H4 (cell line): ENCODE data around the gene MTCH1. TPM values are rescaled to one million over a fixed set of nuclear protein-coding genes. Genes with fewer than 3 reads are reported as not detected.
"Not testable (repeated sequence)": the region's sequence is repeated elsewhere in the genome, so short reads cannot be mapped to it uniquely, and the experiment has no call there.

Experiments used
- DNase-seq: peaks from one replicate; pipeline ENCODE4 v3.0.0-alpha.2; 2015; ENCODE audit warnings: low spot score
- total RNA-seq: library from RNA; depleted of rRNA; stranded (reverse); fragments of >200 nt; shearing (Covaris generic); gene quantifications from 2 replicates; pipeline ENCODE4 v1.2.3, GENCODE V29; 2014

Gene MTCH1
- total RNA-seq, 1 experiment from 2014 or later, result 165 TPM

DNA sequence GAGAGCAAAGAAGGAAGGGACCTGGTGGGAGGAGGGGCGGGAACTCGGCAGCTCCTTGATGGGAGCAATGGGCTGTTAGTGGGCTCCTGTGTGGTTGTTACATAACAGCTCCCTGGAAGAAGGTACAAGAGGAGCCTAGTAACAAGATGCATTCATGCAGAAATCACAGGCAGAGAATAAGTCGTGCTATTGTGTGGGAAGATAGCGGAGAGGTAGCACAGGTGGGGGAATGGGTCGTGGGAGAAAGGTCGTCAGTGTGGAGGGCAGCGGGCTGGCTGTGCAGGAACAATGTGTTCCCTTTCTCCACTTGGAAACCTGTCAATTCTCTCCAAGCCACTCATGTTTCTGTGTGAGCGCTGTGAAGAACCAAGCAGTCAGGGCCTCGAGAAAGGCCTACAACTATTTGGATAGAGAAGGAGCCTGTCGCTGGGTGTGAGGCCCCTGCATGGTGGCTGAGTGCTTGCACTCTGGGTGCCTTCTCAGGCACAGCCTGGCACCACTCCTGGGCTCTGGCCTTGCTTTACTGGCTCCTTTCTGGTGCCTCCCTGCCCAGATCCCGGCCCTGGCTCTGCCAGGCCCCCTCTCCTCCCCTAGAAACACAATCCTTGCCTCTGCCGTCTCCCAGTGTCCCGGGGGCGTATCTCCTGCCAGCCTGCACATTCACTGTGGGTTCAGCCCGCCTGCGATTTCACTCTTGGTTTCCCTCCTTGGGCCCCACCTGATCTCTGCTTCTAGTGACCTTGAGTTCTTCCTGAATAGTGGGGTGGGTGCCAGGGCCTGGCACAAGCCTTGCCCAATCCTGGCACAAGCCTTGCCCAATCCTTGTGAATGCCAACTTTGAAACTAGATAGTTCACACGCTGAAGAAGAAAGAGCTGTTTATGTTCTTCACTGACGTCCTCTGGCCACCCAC lies 12.1 kb upstream of the MTCH1 start:
- no peak for DNase-seq

DNA sequence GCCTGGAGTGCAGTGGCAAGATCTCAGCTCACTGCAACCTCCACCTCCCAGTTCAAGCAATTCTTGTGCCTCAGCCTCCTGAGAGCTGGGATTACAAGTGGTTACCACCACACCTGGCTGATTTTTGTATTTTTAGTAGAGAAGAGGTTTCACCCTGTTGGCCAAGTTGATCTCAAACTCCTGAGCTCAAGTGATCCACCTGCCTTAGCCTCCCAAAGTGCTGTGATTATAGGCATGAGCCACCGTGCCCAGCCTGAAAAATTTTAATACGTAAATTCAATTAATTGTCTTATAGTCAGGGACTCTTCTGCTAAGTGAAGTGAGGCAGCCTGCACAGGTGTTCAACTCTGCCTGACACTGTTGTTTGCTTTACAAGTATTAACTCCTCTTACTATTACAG lies 4.4 kb upstream of the MTCH1 start:
- not testable (repeated sequence) for DNase-seq

GRCh38 chr6:36989264-36989663 lies 3.3 kb upstream of the MTCH1 start:
- DNase-seq, result no peak

DNA sequence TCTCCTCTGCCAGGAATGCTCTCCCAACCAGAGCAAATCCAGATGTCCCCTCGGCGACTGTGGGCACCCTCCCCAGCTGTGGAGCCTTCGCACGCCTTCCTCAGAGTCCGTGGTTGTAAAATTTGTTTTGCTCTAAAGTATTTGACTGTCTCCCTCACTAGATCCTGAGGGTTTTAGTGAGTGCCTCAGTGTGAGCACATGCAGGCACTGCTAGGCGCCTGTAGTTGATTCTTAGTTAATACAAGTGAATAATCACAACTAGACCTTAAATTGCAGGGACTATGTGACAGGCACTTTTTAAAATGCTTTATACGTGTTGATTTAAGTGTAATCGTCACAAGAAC lies 680 bp upstream of the MTCH1 start:
- DNase-seq, result no peak

DNA sequence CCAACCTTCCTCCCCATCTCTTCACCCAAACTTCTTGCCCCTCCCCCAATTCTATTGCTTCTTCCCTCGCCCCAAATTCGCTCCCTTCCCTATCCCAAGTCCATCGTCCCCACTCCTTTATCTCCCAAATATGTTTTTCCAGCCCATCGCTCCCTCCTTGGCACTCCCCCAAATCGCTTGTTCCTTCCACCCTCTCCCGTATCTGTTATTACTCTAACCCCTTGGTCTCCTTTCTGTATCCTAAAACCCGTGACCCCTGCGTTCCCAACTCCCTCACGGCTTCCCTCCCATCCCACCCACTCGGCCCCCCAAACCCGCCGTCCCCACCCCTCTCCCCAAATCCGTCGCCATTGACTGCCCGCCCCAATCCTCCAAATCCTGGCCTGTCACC lies 584 bp downstream of the MTCH1 start:
- DNase-seq, result no peak

GRCh38 chr6:36984581-36985416 lies 1.2 kb downstream of the MTCH1 start:
- DNase-seq, result peak; percentile 25

DNA sequence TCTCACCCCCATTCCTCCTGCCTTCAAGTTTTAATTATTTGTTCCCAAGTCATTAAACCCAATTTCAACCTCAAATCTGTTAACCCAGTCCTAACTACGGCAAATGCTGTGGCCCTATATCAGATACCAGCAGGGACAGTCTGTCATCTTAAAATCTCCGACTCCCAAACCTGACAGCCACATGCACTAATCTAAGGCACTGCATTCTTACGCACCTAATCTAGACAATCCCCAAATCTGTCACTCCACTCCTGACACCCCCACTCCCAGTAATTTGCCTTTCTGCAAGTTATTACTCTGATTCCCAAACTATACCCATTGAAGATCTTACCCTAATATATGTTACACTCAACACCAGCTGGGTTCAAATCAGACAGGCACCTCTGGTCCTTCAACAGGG lies 2.5 kb downstream of the MTCH1 start:
- DNase-seq, result no peak

- DNase-seq, result no peak
Observed at GRCh38 chr6:36980876-36981619, 4.9 kb downstream of the MTCH1 start.

DNA sequence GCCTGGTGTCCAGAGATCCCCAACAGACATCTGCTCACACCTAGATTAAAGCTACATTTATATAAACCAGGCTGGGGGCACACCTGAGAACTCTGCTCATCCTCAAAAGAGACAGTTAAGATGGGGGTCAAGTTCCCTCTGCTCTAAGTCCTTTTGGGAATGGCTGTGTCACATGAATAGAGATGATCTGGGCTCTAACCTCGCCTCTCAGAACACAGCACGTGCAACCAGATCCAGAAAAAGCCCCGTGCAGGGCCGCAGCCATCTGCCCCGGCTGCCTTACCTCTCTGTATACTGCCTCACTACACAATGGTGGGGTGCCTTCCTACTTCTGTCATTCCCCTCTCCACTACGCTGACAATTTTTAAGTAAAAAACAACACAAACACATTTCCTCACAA lies 5.9 kb downstream of the MTCH1 start:
- DNase-seq, result no peak

DNA sequence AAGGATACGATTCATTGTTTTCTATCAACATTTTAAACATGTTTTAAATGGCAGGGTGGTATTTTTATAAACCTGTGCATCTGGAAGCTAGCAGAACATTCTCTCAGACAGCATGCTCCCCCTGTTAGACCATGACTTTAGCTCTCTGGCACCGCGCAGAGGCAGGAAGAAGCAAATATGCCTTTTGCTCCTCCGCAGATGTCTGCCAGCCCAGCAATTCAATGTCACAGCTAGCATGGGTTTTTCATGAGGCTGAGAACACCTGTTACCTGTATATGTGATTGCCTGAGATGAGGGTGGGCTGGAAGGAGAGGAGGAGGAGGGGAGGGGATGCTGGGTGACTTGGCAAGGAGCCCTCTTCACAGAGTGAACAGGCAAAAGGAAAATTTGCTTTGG lies 6.7 kb downstream of the MTCH1 start:
- DNase-seq, result no peak

DNA sequence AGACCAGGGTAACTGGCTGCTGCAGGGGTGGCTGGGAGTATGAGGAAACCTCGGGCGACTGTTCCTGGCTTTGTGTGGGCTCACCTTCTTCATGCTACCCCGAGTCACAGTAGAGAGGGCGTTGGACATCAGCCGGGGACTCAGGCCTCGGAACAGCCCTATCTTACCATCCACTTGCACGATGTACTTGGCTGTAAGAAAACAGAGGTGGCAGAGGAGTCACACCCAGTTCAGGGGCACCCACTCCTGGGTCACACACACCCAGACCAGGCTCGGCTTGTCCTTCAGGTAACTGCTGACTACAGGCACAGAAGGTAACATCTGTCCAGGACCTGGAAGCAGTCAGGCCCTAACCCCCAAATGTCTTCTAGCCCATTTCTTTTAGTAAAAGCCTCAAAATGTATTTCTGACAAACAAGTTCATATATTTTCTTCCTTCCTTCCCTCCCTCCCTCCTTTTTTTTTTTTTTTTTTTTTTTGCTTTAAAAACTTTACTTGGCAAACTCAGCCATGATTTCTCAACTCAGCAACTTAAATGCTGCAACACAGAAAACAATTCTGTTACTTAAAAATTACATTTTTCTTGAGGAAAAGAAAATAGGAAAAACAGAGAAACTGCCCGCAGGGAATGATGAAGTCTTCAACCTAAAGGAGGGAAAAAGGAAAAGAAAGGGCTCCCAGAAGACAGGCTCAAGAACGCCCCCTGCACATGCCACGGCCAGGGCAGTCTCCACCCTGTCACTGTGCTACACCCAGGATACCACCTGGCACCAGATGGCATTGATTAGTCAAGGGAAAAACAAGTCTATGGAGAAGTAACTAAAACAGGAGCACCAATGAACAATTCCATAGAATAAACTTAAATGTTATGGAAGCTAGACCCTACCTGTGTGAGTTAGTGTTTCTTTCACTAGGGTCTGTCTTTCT lies 7.3 kb downstream of the MTCH1 start:
- DNase-seq, result no peak

GRCh38 chr6:36977470-36977941 lies 8.5 kb downstream of the MTCH1 start:
- no peak for DNase-seq

- no peak for DNase-seq
Observed at GRCh38 chr6:36976931-36977330, 9.1 kb downstream of the MTCH1 start.

DNA sequence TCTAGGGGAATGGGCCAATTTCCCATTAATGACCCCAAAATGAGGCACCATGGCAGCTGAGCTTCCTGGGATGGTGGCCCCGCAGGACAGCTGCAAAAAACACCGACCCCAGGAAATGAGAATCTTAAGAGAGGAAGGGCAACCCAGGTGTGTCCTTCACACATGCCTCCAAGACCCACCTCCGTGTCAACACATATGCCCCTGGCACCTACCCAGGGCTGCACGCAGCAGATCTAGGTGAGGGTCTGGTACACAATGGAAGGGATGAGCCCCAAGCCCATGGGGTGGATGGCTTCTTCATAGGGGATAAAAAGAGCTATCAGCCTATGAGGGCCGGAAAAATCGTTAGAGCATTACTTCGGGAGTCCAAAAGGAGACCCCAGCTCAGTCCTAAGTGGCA lies 9.5 kb downstream of the MTCH1 start:
- DNase-seq, result no peak

DNA sequence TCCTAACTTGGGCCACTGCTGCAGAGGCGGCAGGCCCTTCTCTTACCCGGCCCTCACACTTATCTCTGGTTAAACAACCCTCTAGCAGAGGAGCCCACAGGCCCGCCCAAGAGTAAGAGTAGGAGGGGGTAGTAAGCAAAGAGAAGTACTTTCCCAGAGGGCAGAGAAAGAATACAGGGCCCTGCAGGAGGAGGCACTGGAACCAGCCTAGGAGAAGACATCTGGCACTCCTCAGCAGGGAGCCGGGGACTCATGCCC lies 10.1 kb downstream of the MTCH1 start:
- DNase-seq, result no peak

- no peak for DNase-seq
Observed at GRCh38 chr6:36975231-36976006, 10.6 kb downstream of the MTCH1 start.

DNA sequence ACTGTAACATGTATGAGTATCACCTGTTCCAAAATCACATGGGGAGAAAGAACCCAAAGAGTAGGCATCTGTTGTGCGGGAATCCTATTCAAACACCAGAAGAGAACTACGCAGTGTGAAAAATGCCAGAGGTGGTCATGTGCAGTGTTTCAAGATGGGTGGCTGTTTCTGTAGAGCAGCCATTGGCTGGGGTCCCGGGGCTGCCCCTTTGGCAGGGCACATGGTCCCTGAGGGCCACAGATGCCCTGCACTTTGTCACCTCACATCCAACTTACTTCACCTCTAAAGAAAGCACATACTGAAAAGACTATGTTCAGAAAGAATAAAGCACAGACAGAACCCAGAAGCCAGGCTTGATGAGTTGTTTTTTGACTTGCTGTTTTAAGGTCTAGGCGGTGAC lies 12.3 kb downstream of the MTCH1 start:
- DNase-seq, result no peak

DNA sequence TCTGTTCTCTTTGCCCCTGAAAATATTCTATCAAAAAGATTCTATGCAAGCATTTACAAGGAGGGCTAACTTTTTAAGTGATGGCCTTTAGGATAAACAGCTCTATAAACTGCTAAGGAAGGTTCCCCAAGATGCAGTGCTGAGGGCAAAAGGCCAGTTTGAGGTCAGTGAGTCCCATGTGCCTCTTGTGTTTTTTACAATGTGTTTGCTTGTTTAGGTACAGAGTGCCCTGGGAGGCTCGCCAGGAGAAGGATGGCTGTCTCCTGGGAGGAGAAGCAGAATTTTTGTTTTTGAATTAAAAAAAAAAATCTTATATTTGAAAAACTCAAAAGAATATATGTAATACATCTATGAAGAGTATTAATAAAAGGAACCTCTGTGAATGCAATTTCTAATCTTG lies 12.8 kb downstream of the MTCH1 start:
- DNase-seq, result no peak

DNA sequence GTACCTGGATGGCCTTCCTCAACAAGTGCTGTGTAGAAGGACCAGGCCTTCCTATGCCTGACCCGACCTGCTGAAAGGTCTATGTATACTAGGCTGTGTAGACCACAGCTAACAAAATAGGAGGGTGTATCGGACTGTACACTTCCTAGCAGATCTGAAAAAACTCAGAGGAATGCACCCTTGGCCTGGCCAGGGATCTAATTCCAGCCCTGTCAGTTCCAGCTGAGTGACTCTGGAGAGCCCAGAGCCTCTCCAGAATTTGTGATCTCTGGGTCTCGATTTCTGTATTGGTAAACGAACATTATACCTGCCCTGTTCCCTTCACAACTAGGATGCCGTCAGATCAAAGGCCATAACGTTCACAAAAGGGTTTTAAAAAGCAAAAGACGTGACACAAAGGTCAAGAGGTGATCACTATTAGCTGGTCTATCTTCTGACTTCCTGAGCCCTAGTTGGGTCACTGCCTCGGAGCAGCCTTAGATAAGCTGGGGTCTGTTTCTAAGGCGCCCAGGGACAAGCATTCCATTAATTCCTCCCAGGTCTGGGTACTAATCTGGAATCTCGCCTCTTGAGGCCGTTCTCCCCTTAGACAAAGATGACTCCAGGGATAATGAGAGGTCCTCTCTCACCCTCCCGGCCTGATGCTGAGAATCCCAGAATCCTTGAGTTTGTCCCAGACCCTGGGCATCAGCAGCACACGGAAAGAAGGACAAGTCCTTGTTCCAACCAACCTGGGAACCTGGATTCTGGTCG lies 13.9 kb downstream of the MTCH1 start:
- DNase-seq, result no peak
